Measurements from ENCODE around the gene PLXND1.

The PLXND1 gene

GRCh38 chr3:129567939-129568338 lies 38.5 kb downstream of the PLXND1 start:
- Histone ChIP-seq H3K9ac (ENCODE audit: low read depth, low read length) (no peak overlapping the region), H3K4me1 (ENCODE audit: insufficient read depth, low read length) (no peaks in the 10 kb centered on the region), H3K36me3 (ENCODE audit: insufficient read depth, low read length) (peaks cover 16% of the 10 kb centered on the region), H3K9me3 (ENCODE audit: control insufficient read depth, insufficient read depth, low read length) (no peaks in the 10 kb centered on the region)

GRCh38 chr3:129567176-129567705 lies 39.2 kb downstream of the PLXND1 start:
- Histone ChIP-seq H3K9me3 (ENCODE audit: control insufficient read depth, insufficient read depth, low read length) (no peaks in the 10 kb centered on the region), H3K36me3 (ENCODE audit: insufficient read depth, low read length) (peaks cover 16% of the 10 kb centered on the region), H3K4me1 (ENCODE audit: insufficient read depth, low read length) (no peaks in the 10 kb centered on the region), H3K9ac (ENCODE audit: low read depth, low read length) (no peak overlapping the region)

- no peaks in the 10 kb centered on the region for H3K9me3 ChIP-seq (ENCODE audit: control insufficient read depth, insufficient read depth, low read length)
- peaks cover 5% of the 10 kb centered on the region; the same call in 1 of the 2 replicates for H3K4me1 ChIP-seq (ENCODE audit: insufficient read depth, low read length)
- H3K36me3 ChIP-seq (ENCODE audit: insufficient read depth, low read length) = peaks cover 16% of the 10 kb centered on the region; the same call in 1 of the 2 replicates
- H3K9ac ChIP-seq (ENCODE audit: low read depth, low read length) = no peak overlapping the region
Measured at GRCh38 chr3:129565902-129566301, 40.6 kb downstream of the PLXND1 start.

GRCh38 chr3:129564981-129565644 lies 41.4 kb downstream of the PLXND1 start:
- Histone ChIP-seq H3K36me3 (ENCODE audit: insufficient read depth, low read length) (peaks cover 15% of the 10 kb centered on the region; the same call in 1 of the 2 replicates), H3K4me1 (ENCODE audit: insufficient read depth, low read length) (peaks cover 11% of the 10 kb centered on the region; the same call in 1 of the 2 replicates)

DNA sequence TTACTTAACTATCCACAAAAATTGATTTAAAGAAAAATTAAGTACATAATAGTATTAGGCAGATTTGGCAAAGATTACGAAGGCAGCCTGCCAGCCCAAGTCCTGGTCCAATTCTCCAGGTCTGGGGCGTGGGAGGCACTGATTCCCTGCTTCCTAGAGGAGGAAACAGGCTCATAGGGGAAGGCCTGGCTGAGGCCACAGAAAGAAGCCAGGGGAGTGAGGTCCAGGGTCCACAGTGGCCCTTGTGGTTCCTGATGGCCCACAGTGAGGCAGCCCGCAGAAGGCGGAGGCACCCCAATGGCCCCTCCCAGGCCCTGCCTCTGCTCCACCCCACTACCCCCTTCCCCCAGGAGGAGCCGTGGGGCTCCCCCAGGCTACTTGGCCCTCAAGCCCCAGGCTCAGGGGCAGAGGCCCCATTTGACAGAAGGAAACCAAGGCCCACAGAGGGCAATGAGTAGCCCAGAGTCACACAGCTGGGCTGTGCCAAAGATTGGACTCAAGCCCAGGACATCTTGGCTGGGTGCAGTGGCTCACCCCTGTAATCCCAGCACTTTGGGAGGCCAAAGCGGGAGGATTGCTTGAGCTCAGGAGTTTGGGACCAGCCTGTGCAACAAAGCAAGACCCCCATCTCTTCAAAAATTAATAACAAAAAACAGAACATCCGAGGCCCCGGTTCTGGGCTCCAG lies 42.5 kb downstream of the PLXND1 start:
- H3K9me3 ChIP-seq (ENCODE audit: control insufficient read depth, insufficient read depth, low read length) = no peaks in the 10 kb centered on the region
- H3K9ac ChIP-seq (ENCODE audit: low read depth, low read length) = no peak overlapping the region
- peaks cover 11% of the 10 kb centered on the region; the same call in 1 of the 2 replicates for H3K36me3 ChIP-seq (ENCODE audit: insufficient read depth, low read length)
- peaks cover 15% of the 10 kb centered on the region for H3K4me1 ChIP-seq (ENCODE audit: insufficient read depth, low read length)

More at GRCh38 chr3:129564981-129565644, 41.4 kb downstream of the PLXND1 start:
- no peaks in the 10 kb centered on the region for H3K9me3 ChIP-seq (ENCODE audit: control insufficient read depth, insufficient read depth, low read length)
- no peak overlapping the region for H3K9ac ChIP-seq (ENCODE audit: low read depth, low read length)

DNA sequence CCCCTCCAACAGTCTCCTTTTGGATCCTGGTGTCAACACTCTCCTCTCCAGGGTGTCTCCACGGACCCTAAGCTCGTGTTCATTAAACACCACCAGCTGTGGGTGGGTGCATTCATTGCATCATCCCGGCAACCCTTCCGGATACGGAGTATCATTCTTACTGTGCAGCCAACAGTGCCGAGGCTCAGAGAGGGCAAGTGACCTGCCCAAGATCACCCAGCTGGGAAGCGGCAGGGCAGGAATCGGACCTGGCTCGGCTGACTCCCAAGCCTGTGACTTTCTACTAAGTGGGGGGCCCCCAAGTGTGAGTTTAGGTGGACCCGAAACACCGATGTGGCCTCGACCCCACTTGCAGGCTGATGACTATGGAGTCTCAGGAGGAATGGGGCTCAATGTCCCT lies 43.1 kb downstream of the PLXND1 start:
- peaks cover 21% of the 10 kb centered on the region for H3K4me1 ChIP-seq (ENCODE audit: insufficient read depth, low read length)
- no peaks in the 10 kb centered on the region for H3K9me3 ChIP-seq (ENCODE audit: control insufficient read depth, insufficient read depth, low read length)
- no peak overlapping the region for H3K9ac ChIP-seq (ENCODE audit: low read depth, low read length)
- peaks cover 12% of the 10 kb centered on the region for H3K36me3 ChIP-seq (ENCODE audit: insufficient read depth, low read length)

DNA sequence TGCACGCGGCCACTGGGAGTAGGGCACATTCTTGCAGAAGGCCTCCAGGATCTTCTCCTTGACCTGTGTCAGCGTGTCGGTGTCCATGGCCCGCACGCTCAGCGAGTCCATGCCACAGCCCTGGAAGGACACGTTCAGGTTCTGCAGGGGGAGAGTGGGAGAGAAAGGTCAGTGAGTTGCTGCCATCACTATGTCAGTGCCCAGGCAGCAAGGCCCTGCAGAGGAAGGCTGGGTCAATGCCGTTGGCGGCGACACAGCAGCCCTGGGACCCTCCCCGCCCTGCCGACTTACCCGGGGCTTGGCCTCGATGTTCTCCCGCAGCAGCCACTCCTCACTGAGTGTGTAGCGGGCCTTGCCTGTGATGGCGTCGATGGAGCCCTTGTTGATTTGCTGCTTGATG lies 43.7 kb downstream of the PLXND1 start:
- peaks cover 18% of the 10 kb centered on the region for H3K36me3 ChIP-seq (ENCODE audit: insufficient read depth, low read length)
- no peaks in the 10 kb centered on the region for H3K9me3 ChIP-seq (ENCODE audit: control insufficient read depth, insufficient read depth, low read length)
- H3K9ac ChIP-seq (ENCODE audit: low read depth, low read length) = no peak overlapping the region
- peaks cover 26% of the 10 kb centered on the region for H3K4me1 ChIP-seq (ENCODE audit: insufficient read depth, low read length)

DNA sequence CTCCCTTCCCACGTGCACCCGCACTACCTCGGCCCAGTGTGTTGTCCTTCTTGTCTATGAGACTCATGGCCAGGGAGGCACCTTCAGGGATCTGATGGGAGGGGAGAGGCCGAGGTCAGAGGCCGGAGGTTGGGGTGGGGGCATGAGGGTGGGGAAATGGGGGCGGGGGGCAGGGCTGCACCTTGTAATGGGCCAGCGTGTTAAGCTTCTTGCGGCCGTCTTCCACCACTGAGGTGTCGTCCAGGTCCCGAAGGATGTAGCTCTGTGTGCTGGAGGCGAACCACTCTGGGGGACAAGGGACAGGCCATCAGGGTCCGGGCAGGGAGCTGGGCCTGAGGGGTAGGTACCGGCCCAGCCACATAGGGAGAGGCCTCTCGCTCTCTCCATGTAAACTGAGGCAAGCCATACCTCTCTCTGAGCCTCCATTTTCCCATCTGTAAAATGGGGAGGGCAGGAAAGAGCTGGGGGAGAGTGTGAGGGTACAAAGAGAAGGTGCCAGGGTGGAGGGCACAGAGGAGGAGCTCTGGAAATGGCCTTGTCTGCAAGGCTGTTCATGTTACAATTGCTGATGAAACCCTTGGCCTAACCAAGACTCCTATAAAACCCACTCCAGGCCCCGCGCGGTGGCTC lies 44.7 kb downstream of the PLXND1 start:
- H3K9ac ChIP-seq (ENCODE audit: low read depth, low read length) = no peak overlapping the region

GRCh38 chr3:129560911-129561594 lies 45.4 kb downstream of the PLXND1 start:
- Histone ChIP-seq H3K4me1 (ENCODE audit: insufficient read depth, low read length) (peaks cover 34% of the 10 kb centered on the region), H3K9ac (ENCODE audit: low read depth, low read length) (no peak overlapping the region), H3K9me3 (ENCODE audit: control insufficient read depth, insufficient read depth, low read length) (no peaks in the 10 kb centered on the region), H3K36me3 (ENCODE audit: insufficient read depth, low read length) (peaks cover 26% of the 10 kb centered on the region)

More for the DNA sequence above, 44.7 kb downstream of the PLXND1 start:
- Histone ChIP-seq H3K4me1 (ENCODE audit: insufficient read depth, low read length) (peaks cover 34% of the 10 kb centered on the region), H3K9me3 (ENCODE audit: control insufficient read depth, insufficient read depth, low read length) (no peaks in the 10 kb centered on the region), H3K36me3 (ENCODE audit: insufficient read depth, low read length) (peaks cover 26% of the 10 kb centered on the region)

DNA sequence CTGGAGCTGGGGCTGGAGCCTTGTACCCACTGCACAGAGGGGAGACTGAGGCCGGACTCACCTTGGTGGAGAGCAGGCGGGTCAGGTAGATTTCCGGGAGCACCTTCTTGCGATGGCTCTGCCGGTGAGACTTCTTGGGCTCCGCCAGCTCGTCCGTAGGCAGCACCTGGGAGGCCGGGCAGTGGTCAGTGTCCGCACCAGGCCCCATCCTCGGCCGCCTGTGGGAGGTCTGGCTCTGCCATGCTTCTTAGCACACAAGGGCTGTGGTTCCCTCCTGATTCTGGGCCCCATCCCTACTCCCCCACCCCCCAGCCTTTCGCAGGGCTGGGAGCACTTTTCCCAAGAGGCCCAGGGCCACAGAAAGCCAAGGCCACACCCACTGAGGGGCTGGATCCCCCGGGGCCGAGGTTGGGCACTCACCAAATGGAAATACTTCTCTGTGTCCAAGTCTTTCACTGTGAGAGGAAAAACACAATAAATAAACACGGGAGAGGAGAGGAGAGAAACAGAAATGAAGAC lies 46.1 kb downstream of the PLXND1 start:
- Histone ChIP-seq H3K9ac (ENCODE audit: low read depth, low read length) (no peak overlapping the region), H3K4me1 (ENCODE audit: insufficient read depth, low read length) (peaks cover 34% of the 10 kb centered on the region), H3K36me3 (ENCODE audit: insufficient read depth, low read length) (peaks cover 26% of the 10 kb centered on the region), H3K9me3 (ENCODE audit: control insufficient read depth, insufficient read depth, low read length) (no peaks in the 10 kb centered on the region)

GRCh38 chr3:129559565-129560079 lies 46.9 kb downstream of the PLXND1 start:
- Histone ChIP-seq H3K4me1 (ENCODE audit: insufficient read depth, low read length) (peaks cover 37% of the 10 kb centered on the region), H3K36me3 (ENCODE audit: insufficient read depth, low read length) (peaks cover 26% of the 10 kb centered on the region), H3K9ac (ENCODE audit: low read depth, low read length) (no peak overlapping the region), H3K9me3 (ENCODE audit: control insufficient read depth, insufficient read depth, low read length) (no peaks in the 10 kb centered on the region)

DNA sequence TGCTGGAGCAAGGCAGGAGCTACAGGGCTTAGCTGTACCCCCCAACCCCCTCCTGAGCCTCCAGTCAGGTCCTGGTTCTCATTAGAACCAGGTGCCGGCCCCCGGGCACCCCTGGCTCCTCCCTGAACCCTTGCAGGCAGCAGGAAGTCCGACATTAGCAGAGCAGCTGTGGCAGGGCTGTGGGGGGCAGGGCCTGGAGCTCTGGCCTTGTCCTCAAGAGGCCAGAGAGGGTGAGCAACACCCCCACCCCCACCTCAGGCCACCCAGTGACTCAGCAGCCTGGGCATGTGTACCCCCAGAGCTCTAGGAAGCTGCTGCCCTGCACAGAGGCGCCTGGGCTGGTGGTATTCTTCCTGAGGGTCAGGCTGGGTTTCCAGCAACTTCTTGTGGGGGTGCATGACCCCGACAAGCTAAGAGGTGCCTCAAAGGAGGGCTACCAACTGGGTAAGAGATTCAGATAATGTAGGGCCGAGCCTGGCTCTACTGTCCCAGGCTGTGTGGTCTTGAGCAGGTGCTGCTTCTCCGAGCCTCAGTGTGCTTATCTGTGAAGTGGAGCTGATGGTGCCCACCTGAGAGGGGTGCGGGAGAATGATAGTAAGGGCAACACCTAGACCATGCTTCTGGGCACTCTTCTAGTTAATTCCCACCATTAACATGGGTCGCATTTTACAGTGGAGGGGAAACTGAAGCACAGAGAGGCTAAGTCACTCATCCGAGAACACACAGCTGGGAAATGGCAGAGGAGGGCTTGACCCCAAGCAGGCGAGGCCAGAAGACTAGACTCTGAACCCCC lies 47.5 kb downstream of the PLXND1 start:
- no peaks in the 10 kb centered on the region for H3K9me3 ChIP-seq (ENCODE audit: control insufficient read depth, insufficient read depth, low read length)
- peaks cover 26% of the 10 kb centered on the region for H3K36me3 ChIP-seq (ENCODE audit: insufficient read depth, low read length)
- H3K9ac ChIP-seq (ENCODE audit: low read depth, low read length) = no peak overlapping the region
- H3K4me1 ChIP-seq (ENCODE audit: insufficient read depth, low read length) = peaks cover 42% of the 10 kb centered on the region

- H3K9ac ChIP-seq (ENCODE audit: low read depth, low read length) = no peak overlapping the region
- H3K9me3 ChIP-seq (ENCODE audit: control insufficient read depth, insufficient read depth, low read length) = no peaks in the 10 kb centered on the region
- peaks cover 22% of the 10 kb centered on the region for H3K36me3 ChIP-seq (ENCODE audit: insufficient read depth, low read length)
- peaks cover 42% of the 10 kb centered on the region for H3K4me1 ChIP-seq (ENCODE audit: insufficient read depth, low read length)
Measured at GRCh38 chr3:129558081-129558771, 48.2 kb downstream of the PLXND1 start.

Measured in ES-I3 (cell line).